Activated CD8-positive, alpha-beta memory T cell treated with anti-CD3 and anti-CD28 coated beads, Interleukin-2, amount 50 U/mL, for 24 hours (primary cell): ENCODE results near the gene PDIA6.

ENCODE experiments used
- DNase-seq: peaks from one replicate; pipeline ENCODE4 v3.0.0-alpha.2; 2020; ENCODE audit errors: extremely low read depth

PDIA6 gene

GRCh38 chr2:10764096-10764785 is 48.3 kb downstream of the PDIA6 start:
- no peak for DNase-seq

- no peak for DNase-seq
Observed at GRCh38 chr2:10763461-10763800, 49.2 kb downstream of the PDIA6 start.

GRCh38 chr2:10762651-10763460 is 49.7 kb downstream of the PDIA6 start:
- no peak for DNase-seq

- no peak for DNase-seq
Observed at GRCh38 chr2:10761591-10761990, 51.0 kb downstream of the PDIA6 start.

- DNase-seq = no peak
Observed at GRCh38 chr2:10760794-10761504, 51.6 kb downstream of the PDIA6 start.

GRCh38 chr2:10759151-10759714 is 53.4 kb downstream of the PDIA6 start:
- no peak for DNase-seq

- no peak for DNase-seq
Observed at GRCh38 chr2:10757814-10758286, 54.7 kb downstream of the PDIA6 start.

- DNase-seq = no peak
Observed at GRCh38 chr2:10755621-10756020, 57.0 kb downstream of the PDIA6 start.

GRCh38 chr2:10753876-10754275 is 58.7 kb downstream of the PDIA6 start:
- DNase-seq = no peak

- DNase-seq = no peak
Observed at GRCh38 chr2:10753156-10753555, 59.4 kb downstream of the PDIA6 start.

- no peak for DNase-seq
Observed at GRCh38 chr2:10752236-10752635, 60.3 kb downstream of the PDIA6 start.

- no peak for DNase-seq
Observed at GRCh38 chr2:10750610-10751009, 62.0 kb downstream of the PDIA6 start.

GRCh38 chr2:10742666-10743065 is 69.9 kb downstream of the PDIA6 start:
- DNase-seq = no peak

GRCh38 chr2:10741139-10741538 is 71.4 kb downstream of the PDIA6 start:
- no peak for DNase-seq

GRCh38 chr2:10740226-10740625 is 72.4 kb downstream of the PDIA6 start:
- no peak for DNase-seq

GRCh38 chr2:10738192-10738591 is 74.4 kb downstream of the PDIA6 start:
- no peak for DNase-seq

GRCh38 chr2:10733980-10734379 is 78.6 kb downstream of the PDIA6 start:
- no peak for DNase-seq

- DNase-seq = no peak
Observed at GRCh38 chr2:10733566-10733925, 79.0 kb downstream of the PDIA6 start.
